HepG2 (cell line): Measurements from ENCODE around the gene ITGA7.

Experiments used
- CTCF ChIP-seq: sonication (generic); formaldehyde crosslinking; IDR thresholded peaks from 2 replicates; pipeline ENCODE4 v1.5.0; 2020; ENCODE audit warnings: mild to moderate bottlenecking, missing genetic modification reagents, moderate library complexity
- IKZF4 ChIP-seq: sonication (generic); formaldehyde crosslinking; IDR thresholded peaks from 2 replicates; pipeline ENCODE4 v1.5.1; 2020; ENCODE audit warnings: borderline replicate concordance, mild to moderate bottlenecking, low read depth, missing genetic modification reagents; ENCODE audit errors: not compliant biosample characterization
- NCOR1 ChIP-seq: fragments of 200-600 bp; sonication (generic); IDR thresholded peaks from 2 replicates; pipeline ENCODE4 v1.7.0; 2017; ENCODE audit warnings: antibody characterized with exemption, low read length, borderline replicate concordance

GRCh38 chr12:55726971-55727370 lies 19.3 kb upstream of the ITGA7 start:
- TF ChIP-seq CTCF (CRISPR knock-in tag) (no peak), IKZF4 (CRISPR knock-in tag) (no peak), NCOR1 (no peak)
